ENCODE measurements around the gene NPHP1. TPM values are rescaled to one million over a fixed set of nuclear protein-coding genes. Genes with fewer than 3 reads are reported as not detected.
A peak's percentile ranks its signal among the peaks of the same experiment; 100 is the strongest.
"Not testable (repeated sequence)": the region's sequence is repeated elsewhere in the genome, so short reads cannot be mapped to it uniquely, and the experiment has no call there.

Gene NPHP1
- total RNA-seq, 1 donor from 2014 or later, result 3.1 TPM

DNA sequence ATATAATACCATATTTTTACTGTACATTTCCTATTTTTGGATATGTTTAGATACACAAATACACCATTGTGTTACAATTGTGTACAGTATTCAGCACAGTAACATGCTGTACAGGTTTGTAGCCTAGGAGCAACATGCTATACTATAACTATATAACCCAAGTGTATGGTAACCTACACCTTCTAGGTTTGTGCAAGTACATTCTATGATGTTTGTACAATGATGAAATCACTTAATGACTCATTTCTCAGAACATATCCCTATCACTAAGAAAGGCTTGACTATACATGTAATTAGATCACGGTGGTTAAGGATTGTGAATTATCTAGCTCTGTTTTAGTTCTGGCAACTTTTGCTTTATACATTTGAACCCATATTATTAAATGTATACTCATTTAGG lies 31.3 kb downstream of the NPHP1 start:
- no peak overlapping the region for H3K4me3 ChIP-seq (ENCODE audit: low read depth, low read length)
- DNase-seq (ENCODE audit: low read depth), result no peak
- TF ChIP-seq, protein P1, sequence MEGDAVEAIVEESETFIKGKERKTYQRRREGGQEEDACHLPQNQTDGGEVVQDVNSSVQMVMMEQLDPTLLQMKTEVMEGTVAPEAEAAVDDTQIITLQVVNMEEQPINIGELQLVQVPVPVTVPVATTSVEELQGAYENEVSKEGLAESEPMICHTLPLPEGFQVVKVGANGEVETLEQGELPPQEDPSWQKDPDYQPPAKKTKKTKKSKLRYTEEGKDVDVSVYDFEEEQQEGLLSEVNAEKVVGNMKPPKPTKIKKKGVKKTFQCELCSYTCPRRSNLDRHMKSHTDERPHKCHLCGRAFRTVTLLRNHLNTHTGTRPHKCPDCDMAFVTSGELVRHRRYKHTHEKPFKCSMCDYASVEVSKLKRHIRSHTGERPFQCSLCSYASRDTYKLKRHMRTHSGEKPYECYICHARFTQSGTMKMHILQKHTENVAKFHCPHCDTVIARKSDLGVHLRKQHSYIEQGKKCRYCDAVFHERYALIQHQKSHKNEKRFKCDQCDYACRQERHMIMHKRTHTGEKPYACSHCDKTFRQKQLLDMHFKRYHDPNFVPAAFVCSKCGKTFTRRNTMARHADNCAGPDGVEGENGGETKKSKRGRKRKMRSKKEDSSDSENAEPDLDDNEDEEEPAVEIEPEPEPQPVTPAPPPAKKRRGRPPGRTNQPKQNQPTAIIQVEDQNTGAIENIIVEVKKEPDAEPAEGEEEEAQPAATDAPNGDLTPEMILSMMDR (conservative IDR thresholded peaks at IDR 0.05; ENCODE audit: low read depth, low read length), result no peak

DNA sequence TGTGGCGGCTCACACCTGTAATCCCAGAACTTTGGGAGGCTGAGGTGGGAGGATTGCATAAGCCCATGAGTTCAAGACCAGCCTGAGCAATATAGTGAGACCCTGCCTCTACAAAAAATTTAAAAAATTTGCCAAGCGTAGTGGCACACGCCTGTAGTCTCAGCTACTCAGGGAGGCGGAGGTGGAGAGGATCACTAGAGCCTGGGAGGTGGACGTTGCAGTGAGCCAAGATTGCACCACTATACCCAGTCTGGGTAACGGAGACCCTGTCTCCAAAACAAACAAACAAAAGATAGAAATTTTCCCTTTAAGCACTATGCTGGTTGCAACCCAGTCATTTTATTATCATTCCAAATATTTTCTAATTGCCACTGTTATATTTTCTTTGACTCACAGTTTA lies 32.3 kb downstream of the NPHP1 start:
- no peak overlapping the region for H3K4me3 ChIP-seq (ENCODE audit: low read depth, low read length)
- no peak for DNase-seq (ENCODE audit: low read depth)
- TF ChIP-seq, protein P1 (conservative IDR thresholded peaks at IDR 0.05; ENCODE audit: low read depth, low read length), result no peak

DNA sequence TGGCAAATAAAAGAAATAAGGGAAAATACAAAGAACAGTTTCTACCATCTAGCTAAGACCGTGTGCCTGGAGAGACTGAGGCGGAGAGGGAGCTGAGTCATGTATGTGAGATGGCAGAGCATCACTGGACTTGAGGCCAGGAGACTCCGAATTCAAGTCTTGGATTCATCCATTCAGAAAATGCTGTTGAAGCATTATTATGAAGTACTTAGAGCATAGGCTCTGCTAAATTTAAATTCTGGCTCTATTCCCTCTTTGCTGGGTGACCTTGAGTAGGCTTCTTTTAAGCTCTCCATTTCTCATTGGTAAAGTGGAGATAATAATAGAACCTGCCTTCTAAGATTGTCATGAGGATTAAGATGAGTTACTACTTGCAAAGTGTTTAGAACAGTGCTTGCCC lies 34.7 kb downstream of the NPHP1 start:
- no peak overlapping the region for H3K4me3 ChIP-seq (ENCODE audit: low read depth, low read length)
- no peak for DNase-seq (ENCODE audit: low read depth)
- TF ChIP-seq, protein P1 (conservative IDR thresholded peaks at IDR 0.05; ENCODE audit: low read depth, low read length), result no peak

DNA sequence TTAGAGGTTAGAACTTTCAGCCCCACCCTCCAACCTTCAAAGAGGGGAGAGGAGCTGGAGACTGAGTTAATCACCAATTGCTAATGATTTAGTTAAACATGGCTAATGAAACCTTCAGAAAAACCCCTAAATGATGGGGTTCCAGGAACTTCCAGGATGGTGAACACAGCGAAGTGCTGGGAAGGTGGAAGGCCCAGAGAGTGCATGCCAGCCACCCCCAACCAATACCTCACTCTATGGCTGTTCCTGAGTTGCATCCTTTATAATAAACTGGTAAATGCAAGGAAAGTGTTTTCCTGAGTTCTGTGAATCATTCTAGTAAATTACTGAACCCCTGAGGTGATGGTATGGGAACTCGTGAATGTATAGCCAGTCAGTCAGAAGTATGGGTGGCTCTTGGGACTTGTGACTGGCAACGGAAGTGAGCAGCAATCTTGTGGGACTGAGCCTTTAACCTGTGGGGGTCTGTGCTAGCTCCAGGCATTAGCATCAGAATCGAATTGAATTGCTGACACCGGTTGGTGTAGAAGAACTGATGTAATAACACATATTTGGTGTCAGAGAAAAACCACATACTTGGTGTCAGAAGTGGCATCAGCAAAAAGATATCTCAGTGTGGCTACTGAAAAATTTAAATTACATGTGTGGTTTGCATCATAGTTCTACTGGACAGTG lies 37.4 kb downstream of the NPHP1 start:
- DNase-seq (ENCODE audit: low read depth), result no peak
- TF ChIP-seq, protein P1 (conservative IDR thresholded peaks at IDR 0.05; ENCODE audit: low read depth, low read length), result no peak
- no peak overlapping the region for H3K4me3 ChIP-seq (ENCODE audit: low read depth, low read length)

DNA sequence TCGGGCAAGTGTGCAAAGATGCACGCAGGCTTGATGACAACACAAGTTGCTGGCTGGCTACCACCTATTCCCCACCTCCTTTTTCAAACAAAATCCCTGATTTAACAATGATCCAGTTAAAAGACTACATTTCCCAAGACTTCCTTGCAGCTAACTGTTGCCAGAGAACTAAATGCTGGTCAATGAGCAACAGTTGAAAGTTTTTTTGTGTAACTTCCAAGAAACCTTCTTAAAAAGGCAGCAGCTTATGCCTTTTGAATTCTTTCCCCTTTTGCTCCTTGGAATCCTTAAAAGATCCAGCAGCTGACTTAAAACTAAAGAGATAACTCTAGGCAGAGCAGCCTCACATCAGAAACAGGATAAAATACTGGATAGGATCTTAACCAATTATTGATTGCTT lies 38.5 kb downstream of the NPHP1 start:
- TF ChIP-seq, protein P1 (conservative IDR thresholded peaks at IDR 0.05; ENCODE audit: low read depth, low read length), result no peak
- no peak for DNase-seq (ENCODE audit: low read depth)
- no peak overlapping the region for H3K4me3 ChIP-seq (ENCODE audit: low read depth, low read length)

DNA sequence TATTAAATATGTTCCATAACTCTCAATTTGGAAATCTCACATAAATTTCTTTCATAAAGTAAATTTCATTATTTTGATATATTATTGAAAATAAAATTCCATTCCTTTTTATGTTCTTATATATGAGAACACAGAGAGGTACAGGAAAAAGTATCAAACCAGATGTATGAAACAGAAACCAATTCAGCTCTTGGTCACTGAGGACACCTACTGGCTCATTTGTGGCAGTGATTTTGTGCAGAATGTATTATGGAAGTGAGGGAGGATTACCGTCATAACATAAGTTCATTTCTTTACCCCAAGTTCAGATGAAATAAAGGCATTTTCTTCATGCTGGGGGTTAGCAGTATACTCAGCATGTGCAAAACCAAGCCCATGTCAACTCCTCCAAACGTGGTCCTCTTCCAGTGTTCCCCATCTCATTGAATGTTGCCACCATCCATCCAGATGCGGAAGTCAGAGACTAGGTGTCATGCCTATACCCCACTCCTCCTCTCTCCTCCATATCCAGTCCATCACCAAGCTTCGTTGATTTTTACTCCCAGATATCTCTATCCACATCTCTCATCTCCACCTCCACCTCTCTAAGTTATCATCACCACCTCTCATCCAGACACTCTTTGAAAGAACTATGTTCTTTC lies 47.5 kb downstream of the NPHP1 start:
- no peak overlapping the region for H3K4me3 ChIP-seq (ENCODE audit: low read depth, low read length)
- DNase-seq (ENCODE audit: low read depth), result peak; percentile 16
- TF ChIP-seq, protein P1 (conservative IDR thresholded peaks at IDR 0.05; ENCODE audit: low read depth, low read length), result peak; percentile 94

DNA sequence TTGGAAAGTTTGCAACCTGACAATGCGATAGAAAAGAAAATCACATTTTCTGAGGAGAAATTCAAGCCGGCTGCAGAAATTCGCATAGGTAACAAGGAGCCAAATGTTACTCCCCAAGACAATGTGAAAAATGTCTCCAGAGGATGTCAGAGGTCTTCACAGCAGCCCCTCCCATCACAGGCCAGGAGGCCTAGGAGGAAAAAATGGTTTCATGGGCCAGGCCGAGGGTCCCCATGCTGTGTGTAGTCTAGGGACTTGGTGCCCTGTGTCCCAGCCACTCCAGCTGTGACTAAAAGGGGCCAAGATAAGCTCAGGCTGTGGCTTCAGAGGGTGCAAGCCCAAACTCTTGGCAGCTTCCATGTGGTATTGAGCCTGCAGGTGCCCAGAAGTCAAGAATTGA lies 50.0 kb downstream of the NPHP1 start:
- DNase-seq (ENCODE audit: low read depth); H3K4me3 ChIP-seq (ENCODE audit: low read depth, low read length): not testable (repeated sequence)

DNA sequence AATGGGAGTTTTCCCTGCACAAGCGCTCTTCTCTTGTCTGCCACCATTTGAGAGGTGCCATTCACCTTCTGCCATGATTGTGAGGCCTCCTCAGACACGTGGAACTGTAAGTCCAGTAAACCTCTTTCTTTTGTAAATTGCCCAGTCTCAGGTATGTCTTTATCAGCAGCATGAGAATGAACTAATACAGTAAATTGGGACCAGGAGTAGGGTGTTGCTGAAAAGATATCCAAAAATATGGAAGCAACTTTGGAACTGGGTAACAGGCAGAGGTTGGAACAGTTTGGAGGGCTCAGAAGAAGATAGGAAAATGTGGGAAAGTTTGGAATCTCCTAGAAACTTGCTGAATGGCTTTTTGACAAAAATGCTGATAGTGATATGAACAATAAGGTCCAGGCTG lies 50.6 kb downstream of the NPHP1 start:
- DNase-seq (ENCODE audit: low read depth); H3K4me3 ChIP-seq (ENCODE audit: low read depth, low read length): not testable (repeated sequence)

All from epithelial cell of proximal tubule (primary cell).